HG03108 (cell line): ENCODE measurements around the gene BTN2A1.
"Not testable (repeated sequence)": the region's sequence is repeated elsewhere in the genome, so short reads cannot be mapped to it uniquely, and the experiment has no call there.

ENCODE experiments used
- ATAC-seq: cut with Tn5 transposase; IDR thresholded peaks from one replicate; pipeline ENCODE4 v1.9.1; 2021; ENCODE audit warnings: moderate library complexity; ENCODE audit not compliant: unreplicated experiment

The BTN2A1 gene

DNA sequence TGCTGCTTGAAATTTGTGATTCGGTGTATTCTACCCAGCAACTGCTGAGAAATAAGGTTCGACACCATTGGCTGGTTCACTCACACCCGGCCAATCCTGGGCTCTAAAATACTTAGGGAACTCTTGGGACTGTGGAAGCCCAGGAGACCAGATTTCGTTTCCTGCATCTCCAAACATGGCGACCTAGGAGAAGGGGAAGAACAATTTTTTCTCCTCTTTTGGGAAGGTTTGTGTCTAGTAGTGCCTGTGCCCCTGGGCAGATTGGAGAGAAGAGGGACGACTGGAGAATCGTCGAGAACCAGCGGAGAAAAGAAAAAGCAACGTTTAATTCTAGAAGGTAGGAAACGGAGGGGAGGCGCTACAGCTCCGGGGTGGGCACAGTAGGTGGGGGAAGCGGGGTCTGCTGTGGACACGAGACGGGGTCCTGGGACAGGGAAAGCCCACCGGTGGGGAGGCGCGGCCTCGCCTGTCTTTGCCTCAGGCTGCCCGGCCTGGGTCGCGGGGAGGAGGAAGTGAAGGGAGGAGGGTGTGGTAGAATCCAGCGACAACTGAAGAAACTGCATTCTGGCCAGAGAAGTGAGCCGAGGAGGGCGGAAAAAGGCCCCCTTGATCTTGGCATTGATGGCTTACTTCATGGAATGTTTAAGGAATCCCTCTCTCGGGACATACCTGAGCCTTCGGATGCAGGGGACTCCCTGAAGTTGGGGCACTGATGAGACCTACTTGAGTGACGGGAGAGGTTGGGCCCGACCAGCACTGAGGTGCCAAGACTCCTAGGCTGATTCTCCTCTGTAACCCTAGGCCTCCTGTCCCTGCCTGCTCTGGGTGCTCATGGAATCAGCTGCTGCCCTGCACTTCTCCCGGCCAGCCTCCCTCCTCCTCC lies at the start of gene BTN2A1:
BTN2A1 (plus strand) TSS at position 150 of the 883 bp plus-strand sequence; CDS start at position 832, 682 bp downstream.
- ATAC-seq: peak; percentile 93

DNA sequence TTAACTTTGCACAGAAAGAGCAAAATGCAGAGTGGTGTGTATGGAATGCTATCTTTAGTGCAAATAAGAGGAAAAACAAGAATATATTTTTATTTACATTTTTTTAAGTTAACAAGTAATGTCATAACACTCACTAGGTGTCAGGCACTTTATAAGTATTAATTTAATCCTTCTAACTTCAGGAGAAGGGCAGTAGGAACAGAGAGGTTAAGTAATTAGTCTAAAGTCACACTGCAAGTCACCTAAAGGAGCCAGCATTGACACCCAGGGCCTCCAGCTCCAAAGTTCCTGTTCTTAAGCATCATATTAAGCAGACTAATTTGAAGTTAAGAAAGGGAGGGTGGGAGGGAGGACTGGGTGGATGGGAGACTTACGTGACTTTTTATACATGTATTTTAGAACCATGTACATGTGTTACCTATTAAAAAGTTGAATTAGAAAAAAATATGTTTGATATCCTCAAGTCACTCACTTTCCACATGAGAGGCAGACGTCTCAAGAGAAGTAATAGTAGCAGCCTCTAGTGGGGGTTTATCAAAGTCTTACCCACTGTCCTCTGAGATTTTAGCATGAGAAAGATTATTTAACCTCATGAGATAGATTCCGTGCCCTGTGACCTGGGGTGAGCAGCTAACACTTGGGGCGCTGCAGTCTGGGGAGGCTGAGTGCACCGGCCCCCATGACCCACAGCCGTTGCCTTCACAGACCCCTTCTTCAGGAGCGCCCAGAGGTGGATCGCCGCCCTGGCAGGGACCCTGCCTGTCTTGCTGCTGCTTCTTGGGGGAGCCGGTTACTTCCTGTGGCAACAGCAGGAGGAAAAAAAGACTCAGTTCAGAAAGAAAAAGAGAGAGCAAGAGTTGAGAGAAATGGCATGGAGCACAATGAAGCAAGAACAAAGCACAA lies 48.7 kb upstream of the BTN2A1 start:
- no peak for ATAC-seq

DNA sequence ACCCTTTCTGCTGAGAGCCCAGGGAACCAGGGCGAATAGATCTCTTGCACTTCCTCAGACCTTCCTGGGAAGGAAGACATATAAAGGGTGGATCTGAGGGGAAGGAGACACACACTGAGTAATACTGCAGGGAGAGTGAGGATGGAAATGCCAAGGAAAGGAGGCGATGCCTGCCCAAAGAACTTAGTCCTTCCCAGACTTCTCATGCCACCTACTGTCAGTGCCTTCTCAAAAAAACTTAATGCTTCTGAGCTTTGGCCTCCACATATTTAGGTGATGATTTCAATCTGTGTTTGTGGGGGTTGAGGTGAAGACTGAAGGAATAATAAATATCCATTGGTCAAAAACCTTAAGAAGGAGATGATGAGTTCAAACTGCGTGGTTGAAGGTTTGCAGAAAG lies 46.0 kb upstream of the BTN2A1 start:
- no peak for ATAC-seq

DNA sequence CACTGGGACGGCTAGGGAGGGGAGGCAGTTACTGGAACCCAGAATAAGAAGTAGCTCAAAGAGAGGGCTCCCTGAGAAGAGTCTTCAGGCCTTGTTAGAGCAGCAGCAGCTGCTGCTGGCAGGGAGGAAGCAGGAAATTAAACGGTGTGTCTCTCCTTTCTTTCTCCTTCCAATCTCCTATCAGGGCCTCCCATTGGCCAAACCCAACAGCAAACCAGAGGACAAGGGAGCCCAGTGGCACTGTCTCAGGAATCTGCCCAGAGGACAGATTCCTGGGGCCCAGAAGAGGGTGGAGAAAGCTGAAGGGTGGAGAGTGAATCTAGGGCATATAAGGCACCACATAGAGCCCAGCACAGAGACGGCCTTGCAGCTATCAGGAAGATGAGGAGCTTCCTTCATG lies 45.5 kb upstream of the BTN2A1 start:
- no peak for ATAC-seq

DNA sequence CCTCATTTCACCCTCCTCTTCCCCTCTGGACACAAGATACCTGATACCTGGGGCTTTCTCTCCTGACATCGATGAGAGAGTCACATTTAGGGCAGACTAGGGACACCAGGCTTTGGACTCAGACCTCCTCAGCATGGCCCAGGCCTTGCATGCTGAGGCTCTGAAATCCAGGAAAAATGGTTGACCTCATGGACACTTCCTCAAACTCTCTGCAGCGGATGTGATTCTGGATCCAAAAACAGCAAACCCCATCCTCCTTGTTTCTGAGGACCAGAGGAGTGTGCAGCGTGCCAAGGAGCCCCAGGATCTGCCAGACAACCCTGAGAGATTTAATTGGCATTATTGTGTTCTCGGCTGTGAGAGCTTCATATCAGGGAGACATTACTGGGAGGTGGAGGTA lies 44.8 kb upstream of the BTN2A1 start:
- no peak for ATAC-seq

DNA sequence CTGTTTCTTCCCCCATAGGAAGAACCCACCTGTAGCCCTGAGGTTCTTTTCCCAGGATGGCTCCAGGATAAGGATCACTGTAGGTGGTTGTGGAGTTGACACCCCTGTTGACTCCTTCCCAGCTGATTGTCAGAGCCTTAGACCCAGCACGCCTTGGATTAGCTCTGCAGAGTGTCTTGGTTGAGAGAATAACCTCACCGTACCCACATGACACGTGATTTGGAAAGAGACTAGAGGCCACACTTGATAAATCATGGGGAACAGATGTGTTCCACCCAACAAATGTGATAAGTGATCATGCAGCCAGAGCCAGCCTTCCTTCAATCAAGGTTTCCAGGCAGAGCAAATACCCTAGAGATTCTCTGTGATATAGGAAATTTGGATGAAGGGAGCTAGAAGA lies 43.5 kb upstream of the BTN2A1 start:
- no peak for ATAC-seq

DNA sequence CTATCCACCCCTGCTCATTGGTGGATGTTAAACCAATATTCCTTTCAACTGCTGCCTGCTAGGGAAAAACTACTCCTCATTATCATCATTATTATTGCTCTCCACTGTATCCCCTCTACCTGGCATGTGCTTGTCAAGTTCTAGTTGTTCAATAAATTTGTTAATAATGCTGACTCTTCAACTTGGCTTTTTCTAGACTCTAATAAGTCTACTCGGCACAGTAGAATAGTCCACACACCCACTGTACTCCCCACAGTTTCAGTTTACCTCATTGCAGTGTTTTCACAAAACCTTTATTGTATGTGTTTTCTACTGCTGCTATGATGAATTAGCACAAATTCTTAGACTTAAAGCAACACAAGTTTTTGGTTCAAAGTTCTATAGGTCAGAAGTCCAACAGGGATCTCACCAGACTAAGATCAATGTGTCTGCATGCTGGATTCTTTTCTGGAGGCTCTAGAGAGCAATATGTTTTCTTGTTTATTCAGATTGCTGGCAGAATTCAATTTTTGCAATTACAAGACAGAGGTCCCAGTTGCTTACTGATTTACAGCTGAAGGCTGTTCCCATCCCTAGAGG lies 42.6 kb upstream of the BTN2A1 start:
- ATAC-seq: no peak

DNA sequence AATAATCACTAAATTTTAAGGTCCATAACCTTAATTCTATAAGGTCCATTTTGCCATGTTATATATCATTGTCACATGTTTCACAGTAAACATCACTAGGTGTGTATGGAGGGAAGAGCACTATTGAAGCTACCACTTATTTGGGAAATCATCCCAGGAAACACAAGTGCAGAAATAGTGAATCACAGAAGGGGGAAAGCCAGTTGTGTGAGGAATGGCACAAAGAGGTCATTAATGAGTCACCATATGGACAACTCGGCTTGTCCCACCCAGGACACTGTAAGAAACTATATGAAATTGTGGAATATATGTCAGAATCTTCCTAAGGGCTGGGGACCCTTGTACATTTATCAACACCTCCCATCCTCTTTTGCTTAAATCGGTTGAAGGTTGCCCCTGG lies 42.0 kb upstream of the BTN2A1 start:
- ATAC-seq: no peak

DNA sequence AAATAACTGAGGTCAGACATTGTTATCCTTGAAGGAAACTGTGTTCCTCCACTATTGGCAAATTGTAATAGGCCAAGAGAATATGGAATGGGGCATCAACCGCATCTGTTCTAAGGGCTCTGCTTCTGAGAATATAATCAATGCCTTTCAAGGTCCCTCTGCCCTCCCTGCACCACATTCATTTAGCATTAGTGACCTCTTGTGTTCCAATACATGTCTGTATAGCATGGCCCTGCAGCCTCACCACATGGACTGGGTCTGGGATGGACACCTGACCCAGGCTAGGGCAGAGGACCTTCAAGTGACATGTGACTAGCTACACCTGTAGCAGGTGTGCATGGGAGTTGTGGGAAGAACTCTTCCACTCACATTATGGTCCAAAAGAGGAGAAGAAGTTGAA lies 41.5 kb upstream of the BTN2A1 start:
- ATAC-seq: no peak

DNA sequence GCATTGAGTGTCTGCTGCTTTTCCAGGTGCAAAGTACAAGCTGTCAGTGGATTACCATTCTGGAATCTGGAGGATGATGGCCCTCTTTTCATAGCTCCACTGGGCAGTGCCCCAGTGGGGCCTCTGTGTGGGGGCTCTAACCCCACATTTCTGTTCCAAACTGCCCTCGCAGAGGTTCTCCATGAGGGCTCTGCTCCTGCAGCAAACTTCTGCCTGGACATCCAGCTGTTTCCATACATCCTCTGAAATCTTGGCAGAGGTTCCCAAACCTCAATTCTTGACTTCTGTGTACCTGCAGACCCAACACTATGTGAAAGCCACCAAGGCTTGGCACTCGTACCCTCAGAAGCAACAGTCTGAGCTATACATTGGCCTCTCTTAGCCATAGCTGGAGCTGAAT lies 39.7 kb upstream of the BTN2A1 start:
- ATAC-seq: not testable (repeated sequence)

DNA sequence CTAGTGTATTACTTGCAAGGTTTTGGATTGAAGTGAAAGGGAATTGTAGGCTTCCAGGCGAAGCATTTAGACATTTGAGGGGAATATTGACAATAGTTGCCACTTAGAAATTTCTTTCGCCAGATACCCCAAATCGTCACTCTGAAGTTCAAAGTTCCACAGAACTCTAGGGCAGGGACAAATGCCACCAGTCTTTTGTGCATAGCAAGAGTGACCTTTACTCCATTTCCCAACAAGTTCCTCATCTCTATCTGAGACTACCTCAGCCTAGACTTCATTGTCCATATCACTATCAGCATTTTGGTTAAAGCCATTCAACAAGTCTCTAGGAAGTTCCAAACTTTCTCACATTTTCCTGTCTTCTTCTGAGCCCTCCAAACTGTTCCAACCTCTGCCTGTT lies 39.0 kb upstream of the BTN2A1 start:
- not testable (repeated sequence) for ATAC-seq

DNA sequence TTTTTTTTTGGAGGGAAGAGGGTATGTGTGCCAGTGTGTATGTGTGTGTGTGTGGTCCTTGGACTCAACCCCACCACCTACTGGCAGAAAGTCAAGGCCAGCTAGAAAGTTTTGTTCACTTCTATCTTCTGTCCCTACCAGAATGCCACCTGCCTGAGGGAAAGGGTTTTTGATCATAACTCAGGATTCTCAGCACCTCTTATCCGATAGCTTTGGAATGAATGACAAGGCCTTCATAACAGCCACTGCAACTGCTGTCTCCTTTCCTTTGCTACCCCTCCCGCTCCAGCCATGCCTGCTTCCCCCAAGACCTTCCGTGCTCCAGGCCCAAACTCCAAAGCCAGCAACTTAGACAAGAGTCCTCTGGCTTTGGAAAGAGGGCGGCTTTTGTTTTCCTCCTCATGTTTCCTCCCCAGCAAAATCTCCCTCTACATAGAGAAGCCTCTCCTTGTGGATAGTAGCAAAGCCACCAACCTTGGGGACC lies 37.0 kb upstream of the BTN2A1 start:
- no peak for ATAC-seq

DNA sequence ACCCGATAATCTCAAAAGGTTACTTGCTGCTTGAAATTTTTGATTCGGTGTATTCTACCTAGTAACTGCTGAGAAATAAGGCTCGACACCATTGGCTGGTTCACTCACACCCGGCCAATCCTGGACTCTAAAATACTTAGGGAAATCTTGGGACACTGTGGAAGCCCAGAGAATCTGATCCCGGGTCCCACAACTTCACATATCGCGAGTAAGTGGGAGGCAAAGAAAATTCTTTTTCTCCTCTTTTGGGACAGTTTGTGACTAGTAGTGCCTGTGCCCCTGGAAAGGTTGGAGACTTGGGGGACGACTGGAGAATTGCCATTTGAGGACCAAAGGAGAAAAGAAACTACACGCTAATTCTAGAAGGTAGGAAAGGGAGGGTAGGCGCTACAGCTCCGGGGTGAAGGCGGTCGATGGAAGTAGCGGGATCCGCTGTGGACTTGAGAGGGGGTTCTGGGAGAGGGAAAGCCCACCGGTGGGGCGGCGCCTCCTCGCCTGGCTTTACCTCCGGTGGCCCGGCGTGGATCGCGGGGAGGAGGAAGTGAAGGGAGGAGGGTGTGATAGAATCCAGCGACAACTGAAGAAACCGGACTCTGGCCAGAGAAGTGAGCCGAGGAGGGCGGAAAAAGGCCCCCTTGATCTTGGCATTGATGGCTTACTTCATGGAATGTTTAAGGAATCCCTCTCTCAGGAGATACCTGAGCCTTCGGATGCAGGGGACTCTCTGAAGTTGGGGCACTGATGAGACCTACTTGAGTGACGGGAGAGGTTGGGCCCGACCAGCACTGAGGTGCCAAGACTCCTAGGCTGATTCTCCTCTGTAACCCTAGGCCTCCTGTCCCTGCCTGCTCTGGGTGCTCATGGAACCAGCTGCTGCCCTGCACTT lies 36.3 kb upstream of the BTN2A1 start:
- ATAC-seq: peak; percentile 82

DNA sequence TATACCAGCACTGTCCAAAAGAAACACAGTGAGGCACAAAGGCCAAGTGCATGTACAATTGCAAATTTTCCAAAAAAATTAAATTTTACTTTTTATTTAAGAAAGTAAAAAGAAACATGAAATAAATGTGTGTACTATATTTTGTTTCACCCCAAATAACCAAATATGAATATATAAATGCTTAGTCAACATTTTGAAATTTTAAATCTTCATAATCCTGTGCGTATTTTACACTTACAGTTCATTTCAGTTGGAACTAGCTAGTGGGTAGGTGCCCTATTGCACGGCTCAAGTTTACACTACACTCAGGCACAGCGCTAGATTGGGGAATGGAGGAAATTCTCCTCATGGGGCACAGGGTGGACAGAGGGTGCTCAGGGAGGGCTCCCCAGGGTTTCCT lies 35.4 kb upstream of the BTN2A1 start:
- no peak for ATAC-seq

DNA sequence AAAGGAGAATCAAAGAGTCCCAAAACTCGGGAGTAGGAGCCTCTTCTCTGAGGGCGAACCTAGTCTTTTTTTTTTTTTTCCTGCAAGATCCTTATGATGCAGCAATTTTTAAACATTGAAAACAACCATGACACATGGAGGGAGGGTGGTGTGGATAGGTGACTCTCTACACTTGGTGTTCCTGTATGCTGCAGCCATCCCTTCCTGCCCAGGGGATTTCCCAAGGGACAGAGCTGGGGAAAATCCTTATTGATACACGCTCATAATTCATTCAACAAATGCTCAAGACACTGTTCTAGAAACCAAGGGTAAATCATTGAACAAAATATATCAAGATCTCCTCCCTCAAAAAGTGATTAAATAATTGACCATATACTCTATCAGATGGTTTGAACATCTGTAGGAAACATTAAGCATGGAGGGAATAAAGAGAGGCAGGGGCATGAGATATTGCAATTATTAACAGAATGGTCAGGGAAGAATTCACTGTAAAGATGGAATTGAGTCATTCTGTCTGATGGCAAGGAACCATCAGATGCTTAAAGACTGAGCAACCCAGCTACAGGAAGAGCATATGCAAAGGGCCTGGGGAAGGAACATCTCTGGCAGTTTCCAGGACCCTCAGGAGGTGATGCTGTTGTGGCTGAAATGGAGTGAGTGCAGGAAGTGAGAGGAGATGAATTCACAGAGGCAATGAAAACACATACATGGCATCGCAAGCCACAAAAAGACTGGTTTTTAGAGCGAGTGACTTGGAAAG lies 30.9 kb upstream of the BTN2A1 start:
- no peak for ATAC-seq

DNA sequence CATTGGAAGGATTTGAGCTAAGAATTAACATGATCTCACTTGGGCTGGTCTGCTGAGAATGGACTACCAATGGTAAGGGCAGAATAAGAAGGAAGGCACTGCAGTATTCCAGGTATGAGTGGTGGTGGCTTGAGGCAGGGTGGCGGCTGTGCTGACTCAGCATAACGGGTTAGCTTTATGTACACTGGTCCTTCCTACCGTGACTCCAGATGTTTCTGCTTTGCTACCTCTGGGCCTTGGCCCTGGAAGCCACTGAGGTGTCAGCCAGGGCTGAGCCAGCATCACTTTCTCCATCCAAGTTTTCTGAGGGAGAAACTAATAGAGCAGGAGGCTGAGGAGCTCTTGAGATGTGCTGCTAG lies 30.3 kb upstream of the BTN2A1 start:
- no peak for ATAC-seq

DNA sequence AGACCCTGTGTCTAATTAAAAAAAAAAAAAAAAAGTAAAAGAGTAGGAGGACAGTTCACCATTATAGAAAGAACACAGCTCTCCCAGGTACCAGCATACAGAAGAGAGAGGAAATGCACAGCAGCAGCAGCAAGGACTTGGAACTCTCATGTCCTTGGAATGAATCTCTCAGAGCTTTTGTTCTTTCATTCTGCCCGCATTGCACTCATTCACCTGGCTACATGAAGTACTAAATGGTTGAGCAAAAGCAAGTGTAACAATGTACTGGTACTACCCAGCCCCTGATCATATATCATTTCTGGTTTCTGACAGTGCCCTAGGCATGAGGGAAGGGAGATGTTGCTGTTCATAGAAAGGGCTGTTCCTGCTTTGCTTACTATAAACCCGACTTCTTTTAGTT lies 29.5 kb upstream of the BTN2A1 start:
- ATAC-seq: no peak

DNA sequence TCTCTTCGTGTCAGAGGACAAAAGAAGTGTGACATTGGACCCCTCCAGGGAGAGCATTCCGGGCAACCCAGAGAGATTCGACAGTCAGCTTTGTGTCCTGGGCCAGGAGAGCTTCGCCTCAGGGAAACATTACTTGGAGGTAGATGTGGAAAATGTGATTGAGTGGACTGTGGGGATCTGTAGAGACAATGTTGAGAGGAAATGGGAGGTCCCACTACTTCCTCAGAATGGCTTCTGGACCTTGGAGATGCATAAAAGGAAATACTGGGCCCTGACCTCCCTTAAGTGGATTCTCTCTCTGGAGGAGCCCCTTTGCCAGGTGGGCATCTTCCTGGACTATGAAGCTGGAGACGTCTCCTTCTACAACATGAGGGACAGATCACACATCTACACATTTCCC lies 27.0 kb upstream of the BTN2A1 start:
- ATAC-seq: no peak

DNA sequence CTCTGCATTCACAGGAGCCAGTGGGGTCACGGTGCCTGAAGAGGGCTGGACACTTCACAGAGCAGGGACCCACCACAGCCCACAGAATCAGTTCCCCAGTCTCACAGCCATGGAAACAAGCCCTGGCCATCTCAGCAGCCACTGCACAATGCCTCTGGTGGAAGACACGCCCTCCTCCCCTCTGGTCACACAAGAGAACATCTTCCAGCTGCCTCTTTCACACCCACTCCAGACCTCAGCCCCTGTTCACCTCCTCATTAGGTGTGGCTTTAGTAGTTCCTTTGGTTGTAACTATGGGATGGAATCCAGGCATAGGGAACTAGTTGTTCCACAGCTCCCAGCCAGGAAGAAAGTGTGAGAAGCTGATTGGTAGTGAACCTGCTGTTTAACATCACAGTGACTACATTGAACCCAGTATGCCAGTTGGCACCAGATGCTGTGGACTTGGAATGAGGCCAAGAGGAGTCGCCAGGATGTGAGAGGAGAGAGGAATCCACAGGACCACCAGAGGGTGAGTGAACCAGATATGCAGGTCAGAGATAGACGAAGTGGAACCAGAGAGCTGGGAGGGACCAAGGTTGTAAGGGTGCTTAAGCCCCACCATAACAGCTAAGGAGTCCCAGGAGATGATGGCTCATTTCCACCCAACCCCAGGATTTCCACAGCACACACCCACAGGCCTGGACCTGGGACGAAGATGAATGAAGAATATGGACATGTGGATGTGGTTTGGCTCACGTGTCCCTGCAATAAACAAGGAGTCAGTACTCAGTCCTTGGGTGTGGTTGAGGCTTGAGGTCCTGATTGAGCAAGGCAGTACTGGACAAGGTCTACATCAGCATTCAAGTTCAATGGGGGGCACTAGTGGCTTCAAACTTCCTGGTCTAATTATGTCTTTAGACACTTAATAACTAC lies 26.2 kb upstream of the BTN2A1 start:
- no peak for ATAC-seq
